Kidney (tissue), 14 donors: Measurements from ENCODE around the gene RBM10. TPM values are rescaled to one million over a fixed set of nuclear protein-coding genes. Genes with fewer than 3 reads are reported as not detected.

ENCODE experiments used
- DNase-seq, 5 donors: peaks; one replicate each; pipeline ENCODE4 v3.0.0-alpha.2; 2013 to 2020
- FAIRE-seq: peaks from 2 replicates; lab custom pipeline; 2012; peaks lifted over from hg19 to GRCh38; lab: Jason Lieb, UNC
- H3K27ac ChIP-seq, 2 donors: one replicate each; pipeline ENCODE4 v1.7.0; 2013; ENCODE audit warnings: low read depth in 2 of 2, low read length in 2 of 2, inconsistent platforms in 1 of 2
- H3K27me3 ChIP-seq: one replicate; pipeline ENCODE4 v1.7.1; 2013; ENCODE audit warnings: low read length, inconsistent platforms; ENCODE audit not compliant: control insufficient read depth, insufficient read depth
- H3K36me3 ChIP-seq, 3 donors: one replicate each; pipeline versions ENCODE4 v1.7.0 to v1.7.1; 2013; ENCODE audit warnings: low read length in 3 of 3, control low read depth in 1 of 3, inconsistent platforms in 1 of 3; ENCODE audit not compliant: insufficient read depth in 3 of 3, control insufficient read depth in 2 of 3
- H3K4me1 ChIP-seq, 3 donors: one replicate each; pipeline versions ENCODE4 v1.7.0 to v1.7.1; 2013; ENCODE audit warnings: low read length in 3 of 3, inconsistent platforms in 1 of 3, low read depth in 1 of 3; ENCODE audit not compliant: control insufficient read depth in 2 of 3, insufficient read depth in 2 of 3
- H3K4me3 ChIP-seq, 3 donors: one replicate each; pipeline versions ENCODE4 v1.7.0 to v1.8.1; 2013; ENCODE audit warnings: low read length in 3 of 3, control low read depth in 1 of 3, inconsistent platforms in 1 of 3
- H3K9ac ChIP-seq, 3 donors: one replicate each; pipeline versions ENCODE4 v1.7.0 to v1.7.1; 2013; ENCODE audit warnings: low read length in 3 of 3, control low read depth in 1 of 3, inconsistent platforms in 1 of 3
- H3K9me3 ChIP-seq, 3 donors: one replicate each; pipeline versions ENCODE4 v1.7.0 to v1.7.1; 2013; ENCODE audit warnings: low read length in 3 of 3, control low read depth in 1 of 3, inconsistent platforms in 1 of 3; ENCODE audit not compliant: control insufficient read depth in 2 of 3, insufficient read depth in 1 of 3
- CTCF ChIP-seq: IDR thresholded peaks from 3 replicates; pipeline ENCODE4 v1.5.1; 2012; ENCODE audit warnings: mild to moderate bottlenecking, moderate library complexity, borderline replicate concordance; ENCODE audit not compliant: insufficient read depth; ENCODE audit errors: extremely low read depth
- intact Hi-C: fragments of 100-400 bp; cut with DNase I; formaldehyde crosslinking; loops from one replicate; pipeline ENCODE4 v1.11.1; 2022
- polyA plus RNA-seq: library from polyadenylated mRNA; stranded (reverse); fragments of 350-450 nt; fragmentation: Illumina TruSeq; extraction: RNeasy Lipid Tissue Mini Kit (QIAGEN cat#74804); gene quantifications from one replicate; pipeline ENCODE4 v1.2.3, GENCODE V29; 2014; ENCODE audit warnings: low read depth, low replicate concordance; ENCODE audit not compliant: insufficient read depth
- total RNA-seq: library from RNA; stranded (reverse); fragmentation: NEBNext Ultra II Directional; extraction: Animal tissue kit (Norgen Biotek cat#: 25700); gene quantifications from one replicate; pipeline ENCODE4 v1.2.1, GENCODE V29; 2021
- donor health status: control.
- donor health status: control.
- donor health status: control.
- donor health status: control.
- donor health status: control.
- donor health status: DM: yes; HTN: yes; CAD: no.
- donor health status: Normal renal cell carcinoma (clear cell type).

Gene RBM10
- total and polyA plus RNA-seq, 2 donors from 2014 or later = 27.5 to 31.7 TPM

- H3K4me1 ChIP-seq = no peaks in the 10 kb centered on the region
- H3K36me3 ChIP-seq = peaks cover 3 to 6% (median 4%) of the 10 kb centered on the region in 3 donors
- TF ChIP-seq CTCF = no peak
- H3K27me3 ChIP-seq = peaks cover 9% of the 10 kb centered on the region
- no peaks in the 10 kb centered on the region for H3K9me3 ChIP-seq
- peak in 2 of 5 donors; percentile 9 to 51 for DNase-seq
- H3K4me3 ChIP-seq = no peak overlapping the region
- H3K27ac ChIP-seq = no peak overlapping the region
- no peak for FAIRE-seq
- intact Hi-C loops = no loop called here
- H3K9ac ChIP-seq = no peak overlapping the region
These were observed 34.9 kb downstream of the RBM10 start for GRCh38 chrX:47179928-47180255.

- FAIRE-seq = no peak
- intact Hi-C loops = no loop called here
- Histone ChIP-seq H3K4me3 (no peak overlapping the region), H3K9me3 (no peaks in the 10 kb centered on the region), H3K36me3 (peaks cover 3 to 6% (median 4%) of the 10 kb centered on the region in 3 donors), H3K27me3 (peaks cover 9% of the 10 kb centered on the region), H3K27ac (no peak overlapping the region), H3K4me1 (no peaks in the 10 kb centered on the region), H3K9ac (no peak overlapping the region)
- TF ChIP-seq CTCF = no peak
- DNase-seq = peak in 1 of 5 donors; percentile 43
These were observed 35.3 kb downstream of the RBM10 start for GRCh38 chrX:47180346-47180745.

- H3K36me3 ChIP-seq = peaks cover 3 to 7% (median 4%) of the 10 kb centered on the region in 3 donors
These were observed 36.3 kb downstream of the RBM10 start for GRCh38 chrX:47181301-47181700.

More at GRCh38 chrX:47181301-47181700, 36.3 kb downstream of the RBM10 start:
- intact Hi-C loops = no loop called here
- Histone ChIP-seq H3K27ac (no peak overlapping the region), H3K9me3 (no peaks in the 10 kb centered on the region), H3K4me3 (no peak overlapping the region), H3K4me1 (no peaks in the 10 kb centered on the region), H3K27me3 (peaks cover 9% of the 10 kb centered on the region), H3K9ac (no peak overlapping the region)
- DNase-seq (peak in 1 of 5 donors; percentile 62), FAIRE-seq (no peak)
- no peak for TF ChIP-seq CTCF
